Measurements from ENCODE around the gene NTNG1.
"Not testable (repeated sequence)": the region's sequence is repeated elsewhere in the genome, so short reads cannot be mapped to it uniquely, and the experiment has no call there.

The NTNG1 gene

GRCh38 chr1:107162745-107163144, 21.9 kb downstream of the NTNG1 start:
- Mint-ChIP-seq H3K36me3 (ENCODE audit: low read depth) (no peaks in the 10 kb centered on the region), H3K27ac (no peak overlapping the region), H3K4me1 (no peaks in the 10 kb centered on the region), H3K4me3 (no peak overlapping the region), H3K9me3 (peaks cover 9% of the 10 kb centered on the region), H3K27me3 (peaks cover 8% of the 10 kb centered on the region)
- no peak for ATAC-seq
- no peak for DNase-seq

- not testable (repeated sequence) for H3K4me3 Mint-ChIP-seq; ATAC-seq; H3K27me3 Mint-ChIP-seq; H3K4me1 Mint-ChIP-seq; H3K27ac Mint-ChIP-seq; H3K36me3 Mint-ChIP-seq (ENCODE audit: low read depth); H3K9me3 Mint-ChIP-seq; DNase-seq
Measured at GRCh38 chr1:107164901-107165300, 24.1 kb downstream of the NTNG1 start.

- no peak for ATAC-seq
- H3K4me1 Mint-ChIP-seq: no peaks in the 10 kb centered on the region
- H3K4me3 Mint-ChIP-seq: no peak overlapping the region
- H3K36me3 Mint-ChIP-seq (ENCODE audit: low read depth): no peaks in the 10 kb centered on the region
- no peak for DNase-seq
- peaks cover 7% of the 10 kb centered on the region for H3K27me3 Mint-ChIP-seq
- H3K27ac Mint-ChIP-seq: no peak overlapping the region
- H3K9me3 Mint-ChIP-seq: peaks cover 5% of the 10 kb centered on the region
Measured at GRCh38 chr1:107169615-107170014, 28.8 kb downstream of the NTNG1 start.

GRCh38 chr1:107171333-107171732, 30.5 kb downstream of the NTNG1 start:
- ATAC-seq (no peak), DNase-seq (no peak)
- Mint-ChIP-seq H3K27ac (no peak overlapping the region), H3K27me3 (peaks cover 4% of the 10 kb centered on the region), H3K4me3 (no peak overlapping the region), H3K36me3 (ENCODE audit: low read depth) (no peaks in the 10 kb centered on the region), H3K9me3 (no peaks in the 10 kb centered on the region), H3K4me1 (no peaks in the 10 kb centered on the region)

- Mint-ChIP-seq H3K36me3 (ENCODE audit: low read depth) (no peaks in the 10 kb centered on the region), H3K27me3 (peaks cover 5% of the 10 kb centered on the region)
Measured at GRCh38 chr1:107172450-107173170, 31.8 kb downstream of the NTNG1 start.

GRCh38 chr1:107175102-107175909, 34.5 kb downstream of the NTNG1 start:
- DNase-seq (no peak), ATAC-seq (no peak)
- Mint-ChIP-seq H3K27ac (no peak overlapping the region), H3K9me3 (no peaks in the 10 kb centered on the region), H3K36me3 (ENCODE audit: low read depth) (no peaks in the 10 kb centered on the region), H3K4me1 (no peaks in the 10 kb centered on the region), H3K4me3 (no peak overlapping the region), H3K27me3 (peaks cover 6% of the 10 kb centered on the region)

More at GRCh38 chr1:107172450-107173170, 31.8 kb downstream of the NTNG1 start:
- DNase-seq: no peak
- H3K9me3 Mint-ChIP-seq: no peaks in the 10 kb centered on the region
- no peaks in the 10 kb centered on the region for H3K4me1 Mint-ChIP-seq
- no peak for ATAC-seq
- no peak overlapping the region for H3K27ac Mint-ChIP-seq
- no peak overlapping the region for H3K4me3 Mint-ChIP-seq

GRCh38 chr1:107181253-107181969, 40.6 kb downstream of the NTNG1 start:
- H3K27ac Mint-ChIP-seq: no peak overlapping the region
- no peak for ATAC-seq
- no peak for DNase-seq
- no peaks in the 10 kb centered on the region for H3K9me3 Mint-ChIP-seq
- no peaks in the 10 kb centered on the region for H3K4me1 Mint-ChIP-seq
- H3K36me3 Mint-ChIP-seq (ENCODE audit: low read depth): no peaks in the 10 kb centered on the region
- no peak overlapping the region for H3K4me3 Mint-ChIP-seq
- peaks cover 6% of the 10 kb centered on the region for H3K27me3 Mint-ChIP-seq

GRCh38 chr1:107183011-107183410, 42.2 kb downstream of the NTNG1 start:
- H3K27ac Mint-ChIP-seq: no peak overlapping the region
- no peaks in the 10 kb centered on the region for H3K4me1 Mint-ChIP-seq
- DNase-seq (no peak), ATAC-seq (no peak)
- H3K36me3 Mint-ChIP-seq (ENCODE audit: low read depth): no peaks in the 10 kb centered on the region
- no peaks in the 10 kb centered on the region for H3K9me3 Mint-ChIP-seq
- H3K4me3 Mint-ChIP-seq: no peak overlapping the region
- peaks cover 4% of the 10 kb centered on the region for H3K27me3 Mint-ChIP-seq

GRCh38 chr1:107184888-107185287, 44.0 kb downstream of the NTNG1 start:
- H3K27ac Mint-ChIP-seq: no peak overlapping the region
- peaks cover 4% of the 10 kb centered on the region for H3K27me3 Mint-ChIP-seq
- peaks cover 1% of the 10 kb centered on the region for H3K9me3 Mint-ChIP-seq
- DNase-seq: no peak
- no peaks in the 10 kb centered on the region for H3K4me1 Mint-ChIP-seq
- no peak for ATAC-seq
- H3K36me3 Mint-ChIP-seq (ENCODE audit: low read depth): no peaks in the 10 kb centered on the region
- H3K4me3 Mint-ChIP-seq: no peak overlapping the region

- H3K27ac Mint-ChIP-seq: no peak overlapping the region
- H3K4me1 Mint-ChIP-seq: no peaks in the 10 kb centered on the region
- peaks cover 4% of the 10 kb centered on the region for H3K9me3 Mint-ChIP-seq
- peaks cover 2% of the 10 kb centered on the region for H3K27me3 Mint-ChIP-seq
- ATAC-seq (no peak), DNase-seq (no peak)
- H3K4me3 Mint-ChIP-seq: no peak overlapping the region
- H3K36me3 Mint-ChIP-seq (ENCODE audit: low read depth): no peaks in the 10 kb centered on the region
Measured at GRCh38 chr1:107187399-107187798, 46.6 kb downstream of the NTNG1 start.

- Mint-ChIP-seq H3K27me3 (peaks cover 2% of the 10 kb centered on the region), H3K27ac (no peak overlapping the region), H3K9me3 (peaks cover 4% of the 10 kb centered on the region), H3K4me1 (no peaks in the 10 kb centered on the region), H3K36me3 (ENCODE audit: low read depth) (no peaks in the 10 kb centered on the region), H3K4me3 (no peak overlapping the region)
- no peak for ATAC-seq
- DNase-seq: no peak
Measured at GRCh38 chr1:107188160-107188559, 47.3 kb downstream of the NTNG1 start.

- H3K4me1 Mint-ChIP-seq: no peaks in the 10 kb centered on the region
- no peaks in the 10 kb centered on the region for H3K36me3 Mint-ChIP-seq (ENCODE audit: low read depth)
- no peak for ATAC-seq
- H3K9me3 Mint-ChIP-seq: peaks cover 4% of the 10 kb centered on the region
- no peak overlapping the region for H3K4me3 Mint-ChIP-seq
- no peak for DNase-seq
- no peak overlapping the region for H3K27ac Mint-ChIP-seq
- no peaks in the 10 kb centered on the region for H3K27me3 Mint-ChIP-seq
Measured at GRCh38 chr1:107194380-107194779, 53.5 kb downstream of the NTNG1 start.

GRCh38 chr1:107195476-107195875, 54.6 kb downstream of the NTNG1 start:
- H3K27me3 Mint-ChIP-seq: no peaks in the 10 kb centered on the region
- no peaks in the 10 kb centered on the region for H3K36me3 Mint-ChIP-seq (ENCODE audit: low read depth)
- no peak for DNase-seq
- no peak for ATAC-seq
- H3K27ac Mint-ChIP-seq: no peak overlapping the region
- H3K4me1 Mint-ChIP-seq: no peaks in the 10 kb centered on the region
- H3K4me3 Mint-ChIP-seq: no peak overlapping the region
- no peaks in the 10 kb centered on the region for H3K9me3 Mint-ChIP-seq

GRCh38 chr1:107196973-107197562, 56.2 kb downstream of the NTNG1 start:
- Mint-ChIP-seq H3K4me3 (no peak overlapping the region), H3K9me3 (peaks cover 7% of the 10 kb centered on the region), H3K27me3 (no peaks in the 10 kb centered on the region), H3K4me1 (no peaks in the 10 kb centered on the region), H3K36me3 (ENCODE audit: low read depth) (no peaks in the 10 kb centered on the region), H3K27ac (no peak overlapping the region)
- DNase-seq: peak; percentile 19
- ATAC-seq: no peak

All from activated naive CD8-positive, alpha-beta T cell treated with anti-CD3 and anti-CD28 coated beads, Interleukin-2, amount 50 U/mL, for 24 hours (primary cell).